HL-60 (cell line): ENCODE measurements around the gene IFT52.

Experiments used
- DNase-seq, 2 experiments: peaks; one replicate each; pipeline ENCODE4 v3.0.0-alpha.2; 2010 to 2020; ENCODE audit warnings: low read depth in 1 of 2, low spot score in 1 of 2
- H3K27ac ChIP-seq: fragments of 250-450 bp; sonication (Bioruptor Pico); replicated peaks from 2 replicates; pipeline ENCODE4 v1.5.1; 2020; ENCODE audit warnings: mild to moderate bottlenecking, moderate library complexity
- H3K27me3 ChIP-seq: fragments of 250-450 bp; sonication (Bioruptor Pico); 2 replicates; pipeline ENCODE4 v1.5.1; 2021; ENCODE audit warnings: mild to moderate bottlenecking, moderate library complexity; ENCODE audit not compliant: insufficient read depth, poor library complexity, severe bottlenecking
- H3K4me3 ChIP-seq: replicated peaks from 2 replicates; pipeline ENCODE4 v1.5.1; 2011; ENCODE audit warnings: mild to moderate bottlenecking, control low read depth, low read length; ENCODE audit not compliant: insufficient read depth
- CTCF ChIP-seq: IDR thresholded peaks from one replicate; pipeline ENCODE4 v1.5.1; 2011; ENCODE audit warnings: low read length, control low read depth, inconsistent platforms; ENCODE audit not compliant: insufficient read depth
- GABPA ChIP-seq: IDR thresholded peaks from 2 replicates; pipeline ENCODE4 v1.6.1; 2012; ENCODE audit warnings: low read depth
- POLR2AphosphoS5 ChIP-seq: IDR thresholded peaks from 2 replicates; pipeline ENCODE4 v1.6.1; 2012; ENCODE audit warnings: low read depth
- REST ChIP-seq: IDR thresholded peaks from 2 replicates; pipeline ENCODE4 v1.6.1; 2012; ENCODE audit warnings: low read depth; ENCODE audit not compliant: insufficient replicate concordance
- SPI1 ChIP-seq: IDR thresholded peaks from 2 replicates; pipeline ENCODE4 v1.6.1; 2012; ENCODE audit warnings: low read depth, mild to moderate bottlenecking, borderline replicate concordance

The IFT52 gene

GRCh38 chr20:43572891-43573290, 17.8 kb upstream of the IFT52 start:
- TF ChIP-seq POLR2AphosphoS5: no peak
- no peak for TF ChIP-seq CTCF
- no peak for TF ChIP-seq GABPA
- no peak for TF ChIP-seq REST
- TF ChIP-seq SPI1: no peak
- DNase-seq: no peak
- Histone ChIP-seq H3K27ac (no peak overlapping the region), H3K4me3 (no peak overlapping the region), H3K27me3 (no peaks in the 10 kb centered on the region)

- no peak for TF ChIP-seq POLR2AphosphoS5
- no peak for TF ChIP-seq SPI1
- no peak for TF ChIP-seq REST
- TF ChIP-seq GABPA: no peak
- TF ChIP-seq CTCF: no peak
- no peak overlapping the region for H3K4me3 ChIP-seq
- H3K27me3 ChIP-seq: no peaks in the 10 kb centered on the region
- no peak for DNase-seq
- H3K27ac ChIP-seq: no peak overlapping the region
These were observed 14.6 kb upstream of the IFT52 start for GRCh38 chr20:43576108-43576507.

- TF ChIP-seq REST (no peak), GABPA (no peak), POLR2AphosphoS5 (no peak), SPI1 (no peak), CTCF (no peak)
- Histone ChIP-seq H3K27ac (peak overlapping the region; percentile 33), H3K27me3 (no peaks in the 10 kb centered on the region), H3K4me3 (no peak overlapping the region)
- peak in 1 of 2 experiments; percentile 27 for DNase-seq
These were observed 10.6 kb upstream of the IFT52 start for GRCh38 chr20:43579861-43580793.
